HUES48 (cell line): ENCODE data around the gene GRSF1.
"Not testable (repeated sequence)": the region's sequence is repeated elsewhere in the genome, so short reads cannot be mapped to it uniquely, and the experiment has no call there.

Source experiments
- H3K27ac ChIP-seq: one replicate; pipeline ENCODE4 v1.7.0; 2013; ENCODE audit warnings: low read depth, low read length, inconsistent platforms
- H3K27me3 ChIP-seq: 2 replicates; pipeline ENCODE4 v1.6.1; 2013; ENCODE audit warnings: mild to moderate bottlenecking, low read length; ENCODE audit not compliant: control insufficient read depth, insufficient read depth
- H3K36me3 ChIP-seq: 2 replicates; pipeline ENCODE4 v1.6.1; 2013; ENCODE audit warnings: low read length; ENCODE audit not compliant: control insufficient read depth, insufficient read depth
- H3K4me1 ChIP-seq: 2 replicates; pipeline ENCODE4 v1.6.1; 2013; ENCODE audit warnings: mild to moderate bottlenecking, low read length; ENCODE audit not compliant: control insufficient read depth, insufficient read depth
- H3K4me3 ChIP-seq: 2 replicates; pipeline ENCODE4 v1.5.1; 2013; ENCODE audit warnings: mild to moderate bottlenecking, low read depth, low read length
- H3K9ac ChIP-seq: 2 replicates; pipeline ENCODE4 v1.6.1; 2013; ENCODE audit warnings: mild to moderate bottlenecking, low read depth, low read length, moderate library complexity
- H3K9me3 ChIP-seq: 2 replicates; pipeline ENCODE4 v1.6.1; 2013; ENCODE audit warnings: low read length; ENCODE audit not compliant: control insufficient read depth, insufficient read depth

GRSF1 gene

DNA sequence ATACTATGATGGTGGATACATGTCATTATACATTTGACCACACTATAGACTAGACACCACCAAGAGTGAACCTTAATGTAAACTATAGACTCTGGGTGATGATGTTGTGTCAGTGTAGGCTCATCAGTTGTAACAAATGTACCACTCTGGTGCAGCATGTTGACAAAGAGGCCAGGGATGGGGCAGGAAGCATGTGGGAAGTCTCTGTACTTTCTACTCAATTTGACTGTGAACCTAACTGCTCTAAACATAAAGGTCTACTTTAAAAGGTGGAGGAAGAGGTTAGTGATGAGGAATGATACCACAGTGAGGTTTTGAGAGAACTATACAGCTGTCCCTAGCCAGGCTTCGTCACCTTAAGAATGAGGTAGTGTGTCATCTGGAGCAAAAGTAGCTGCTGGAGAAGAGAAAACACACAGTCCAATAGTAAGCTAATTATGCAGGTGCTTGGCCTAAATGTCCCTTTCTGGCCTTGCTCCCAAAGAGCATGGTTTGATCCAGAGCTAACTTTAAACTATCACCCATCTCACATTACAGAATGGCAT is 38.4 kb downstream of the GRSF1 start:
- Histone ChIP-seq H3K27me3 (no peaks in the 10 kb centered on the region), H3K4me3 (no peak overlapping the region), H3K9ac (no peak overlapping the region), H3K4me1 (no peaks in the 10 kb centered on the region), H3K9me3 (no peaks in the 10 kb centered on the region), H3K27ac (no peak overlapping the region), H3K36me3 (peaks cover 3% of the 10 kb centered on the region; the same call in 1 of the 2 replicates)

DNA sequence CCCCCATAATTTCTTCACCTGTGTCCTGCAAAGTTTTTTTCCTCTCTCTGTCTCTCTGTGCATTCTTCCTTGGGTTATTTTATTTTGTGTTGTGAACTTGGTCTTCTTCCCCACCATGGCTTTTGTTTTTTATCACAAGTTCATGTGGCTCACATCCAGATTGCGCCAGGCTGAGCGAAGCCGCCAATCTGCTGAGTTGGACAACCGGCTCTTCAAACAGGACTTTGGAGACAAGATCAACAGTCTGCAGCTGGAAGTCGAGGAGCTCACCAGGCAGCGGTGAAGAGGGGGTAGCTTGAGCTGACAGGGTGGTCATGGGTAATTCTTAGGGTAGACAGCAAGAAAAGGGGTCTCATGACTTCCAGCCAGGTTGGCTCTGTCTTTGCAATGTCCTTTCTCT is 46.1 kb downstream of the GRSF1 start:
- H3K36me3 ChIP-seq, result peaks cover 42% of the 10 kb centered on the region
- H3K27ac ChIP-seq, result no peak overlapping the region
- H3K9me3 ChIP-seq, result no peaks in the 10 kb centered on the region
- H3K27me3 ChIP-seq, result no peaks in the 10 kb centered on the region
- H3K9ac ChIP-seq, result no peak overlapping the region
- no peaks in the 10 kb centered on the region for H3K4me1 ChIP-seq
- no peak overlapping the region for H3K4me3 ChIP-seq

GRCh38 chr4:70788733-70789132 is 51.0 kb downstream of the GRSF1 start:
- Histone ChIP-seq H3K27me3 (no peaks in the 10 kb centered on the region), H3K4me3 (no peak overlapping the region), H3K9me3 (no peaks in the 10 kb centered on the region), H3K9ac (no peak overlapping the region), H3K36me3 (peaks cover 35% of the 10 kb centered on the region), H3K4me1 (no peaks in the 10 kb centered on the region), H3K27ac (no peak overlapping the region)

- Histone ChIP-seq H3K9me3 (no peaks in the 10 kb centered on the region), H3K36me3 (peaks cover 35% of the 10 kb centered on the region), H3K4me1 (no peaks in the 10 kb centered on the region), H3K9ac (no peak overlapping the region), H3K4me3 (no peak overlapping the region), H3K27me3 (no peaks in the 10 kb centered on the region), H3K27ac (no peak overlapping the region)
Observed at GRCh38 chr4:70787496-70787895, 52.2 kb downstream of the GRSF1 start.

DNA sequence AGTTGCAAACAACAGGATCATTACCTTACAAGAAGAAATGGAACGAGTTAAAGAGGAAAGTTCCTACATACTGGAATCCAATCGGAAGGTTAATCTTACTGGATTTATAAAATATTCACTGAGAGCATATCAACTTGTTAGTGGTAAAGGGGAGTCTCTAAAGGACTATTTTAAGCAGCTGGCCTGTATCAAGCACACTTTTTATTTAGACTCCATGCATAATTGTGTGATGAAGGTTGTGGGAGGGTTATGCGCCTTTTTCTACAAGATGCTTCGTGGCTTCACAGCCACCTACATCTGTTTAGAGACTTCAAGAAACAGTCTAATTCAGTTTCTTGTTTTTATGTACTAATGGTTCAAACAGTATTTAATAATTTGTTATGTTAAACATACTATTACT is 56.6 kb downstream of the GRSF1 start:
- no peak overlapping the region for H3K4me3 ChIP-seq
- no peaks in the 10 kb centered on the region for H3K9me3 ChIP-seq
- H3K27ac ChIP-seq, result no peak overlapping the region
- H3K9ac ChIP-seq, result no peak overlapping the region
- H3K4me1 ChIP-seq, result no peaks in the 10 kb centered on the region
- peaks cover 27% of the 10 kb centered on the region for H3K36me3 ChIP-seq
- H3K27me3 ChIP-seq, result no peaks in the 10 kb centered on the region

DNA sequence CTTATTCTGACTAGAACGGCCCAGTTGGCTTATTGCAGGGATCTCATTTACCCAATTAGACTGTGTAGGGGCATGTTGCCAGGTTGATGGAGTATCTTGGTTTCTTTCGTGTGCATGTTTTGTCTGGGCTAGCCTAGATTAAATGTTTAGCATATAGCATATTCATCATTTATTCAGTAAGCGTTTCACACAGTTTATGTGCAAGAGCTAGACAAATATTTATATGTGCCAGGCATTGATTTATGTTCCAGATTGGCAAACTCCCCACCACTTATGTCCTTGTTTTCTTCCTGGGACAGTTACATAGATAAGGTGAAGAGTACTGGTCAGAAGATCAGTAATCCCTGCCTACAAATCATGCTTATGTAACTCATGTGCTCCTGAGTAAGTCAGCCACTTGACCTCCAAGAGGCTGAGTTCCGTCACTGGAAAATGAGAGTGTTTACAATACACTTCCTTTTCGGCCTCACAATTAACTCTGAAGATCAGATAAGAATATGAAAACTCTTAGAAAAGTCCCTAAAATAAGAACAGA is 60.7 kb downstream of the GRSF1 start:
- Histone ChIP-seq H3K36me3 (peaks cover 20% of the 10 kb centered on the region), H3K27ac (no peak overlapping the region), H3K9ac (no peak overlapping the region), H3K9me3 (no peaks in the 10 kb centered on the region), H3K4me3 (no peak overlapping the region), H3K27me3 (no peaks in the 10 kb centered on the region), H3K4me1 (no peaks in the 10 kb centered on the region)

GRCh38 chr4:70772929-70773555 is 66.6 kb downstream of the GRSF1 start:
- Histone ChIP-seq H3K27ac (no peak overlapping the region), H3K9me3 (no peaks in the 10 kb centered on the region), H3K27me3 (no peaks in the 10 kb centered on the region), H3K4me1 (no peaks in the 10 kb centered on the region), H3K4me3 (no peak overlapping the region), H3K36me3 (peaks cover 24% of the 10 kb centered on the region), H3K9ac (no peak overlapping the region)

DNA sequence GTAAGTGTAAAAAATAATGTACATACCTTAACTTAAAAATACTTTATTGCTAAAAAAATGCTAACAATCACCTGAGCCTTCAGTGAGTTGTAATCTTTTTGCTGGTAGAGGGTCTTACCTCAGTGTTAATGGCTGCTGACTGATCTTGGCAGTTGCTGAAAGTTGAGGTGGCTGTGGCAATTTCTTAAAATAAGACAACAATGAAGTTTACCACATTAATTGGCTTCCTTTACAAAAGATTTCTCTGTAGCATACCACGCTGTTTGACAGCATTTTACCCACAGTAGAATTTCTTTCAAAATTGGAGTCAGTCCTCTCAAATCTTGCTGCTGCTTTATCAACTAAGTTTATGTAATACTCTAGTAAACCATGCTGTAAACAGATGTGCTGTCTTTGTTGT is 70.3 kb downstream of the GRSF1 start:
- not testable (repeated sequence) for H3K27me3 ChIP-seq, H3K4me3 ChIP-seq, H3K27ac ChIP-seq, H3K9ac ChIP-seq, H3K4me1 ChIP-seq, H3K9me3 ChIP-seq
- peaks cover 29% of the 10 kb centered on the region for H3K36me3 ChIP-seq

DNA sequence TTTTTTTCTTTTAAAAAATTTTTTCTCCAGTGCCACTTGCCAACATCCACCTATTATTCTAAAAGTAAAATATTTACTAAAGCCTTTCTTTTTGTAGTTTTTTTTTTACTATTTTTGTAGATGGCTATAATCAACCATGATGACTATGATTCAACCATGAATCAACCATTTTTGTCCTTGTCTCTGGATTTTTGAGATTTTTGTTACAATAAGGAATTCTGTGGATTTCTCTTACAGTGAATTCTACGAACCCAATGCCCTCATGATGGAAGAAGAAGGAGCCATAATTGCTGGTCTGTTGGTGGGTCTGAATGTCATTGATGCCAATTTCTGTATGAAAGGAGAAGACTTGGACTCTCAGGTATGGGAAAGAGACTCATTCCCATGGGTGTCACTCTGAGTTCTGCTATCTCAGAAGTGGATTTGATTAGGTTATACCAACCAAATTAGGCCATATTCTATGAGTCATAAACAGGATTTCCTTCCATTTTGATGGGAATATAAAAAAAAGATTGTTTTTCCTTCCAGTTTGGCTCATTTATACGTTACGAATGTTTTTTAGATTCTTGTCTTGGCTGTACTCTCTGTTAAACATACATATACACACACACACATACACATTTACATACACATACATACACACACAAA is 71.3 kb downstream of the GRSF1 start:
- no peak overlapping the region for H3K4me3 ChIP-seq
- no peaks in the 10 kb centered on the region for H3K27me3 ChIP-seq
- H3K9me3 ChIP-seq, result no peaks in the 10 kb centered on the region
- no peak overlapping the region for H3K27ac ChIP-seq
- peaks cover 36% of the 10 kb centered on the region for H3K36me3 ChIP-seq
- H3K9ac ChIP-seq, result no peak overlapping the region
- H3K4me1 ChIP-seq, result no peaks in the 10 kb centered on the region
